DOHH2 (cell line): ENCODE data around the gene NFKBIZ.

Experiments used
- EZH2phosphoT487 ChIP-seq: fragments of 200-600 bp; sonication (generic); IDR thresholded peaks from 2 replicates; pipeline ENCODE4 v1.6.1; 2017; ENCODE audit warnings: borderline replicate concordance, mild to moderate bottlenecking, antibody characterized with exemption, low read length, moderate library complexity, mixed read lengths
- TF ChIP-seq, protein P1 (sequence below): fragments of 200-600 bp; sonication (generic); IDR thresholded peaks from one replicate; pipeline ENCODE4 v1.5.1; 2014; ENCODE audit warnings: antibody characterized with exemption, mild to moderate bottlenecking, low read depth, low read length; ENCODE audit not compliant: poor library complexity, severe bottlenecking

- TF ChIP-seq, protein P1, sequence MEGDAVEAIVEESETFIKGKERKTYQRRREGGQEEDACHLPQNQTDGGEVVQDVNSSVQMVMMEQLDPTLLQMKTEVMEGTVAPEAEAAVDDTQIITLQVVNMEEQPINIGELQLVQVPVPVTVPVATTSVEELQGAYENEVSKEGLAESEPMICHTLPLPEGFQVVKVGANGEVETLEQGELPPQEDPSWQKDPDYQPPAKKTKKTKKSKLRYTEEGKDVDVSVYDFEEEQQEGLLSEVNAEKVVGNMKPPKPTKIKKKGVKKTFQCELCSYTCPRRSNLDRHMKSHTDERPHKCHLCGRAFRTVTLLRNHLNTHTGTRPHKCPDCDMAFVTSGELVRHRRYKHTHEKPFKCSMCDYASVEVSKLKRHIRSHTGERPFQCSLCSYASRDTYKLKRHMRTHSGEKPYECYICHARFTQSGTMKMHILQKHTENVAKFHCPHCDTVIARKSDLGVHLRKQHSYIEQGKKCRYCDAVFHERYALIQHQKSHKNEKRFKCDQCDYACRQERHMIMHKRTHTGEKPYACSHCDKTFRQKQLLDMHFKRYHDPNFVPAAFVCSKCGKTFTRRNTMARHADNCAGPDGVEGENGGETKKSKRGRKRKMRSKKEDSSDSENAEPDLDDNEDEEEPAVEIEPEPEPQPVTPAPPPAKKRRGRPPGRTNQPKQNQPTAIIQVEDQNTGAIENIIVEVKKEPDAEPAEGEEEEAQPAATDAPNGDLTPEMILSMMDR = no peak
- no peak for TF ChIP-seq EZH2phosphoT487
Measured at GRCh38 chr3:101890716-101891115, 41.4 kb downstream of the NFKBIZ start.
